K562 (cell line): ENCODE measurements around the gene LCLAT1. TPM values are rescaled to one million over a fixed set of nuclear protein-coding genes. Genes with fewer than 3 reads are reported as not detected.

ENCODE experiments used
- BRD4 ChIP-seq: fragments of 200-600 bp; sonication (generic); IDR thresholded peaks from 2 replicates; pipeline ENCODE4 v1.6.1; 2017; ENCODE audit warnings: inconsistent platforms
- ETV6 ChIP-seq, 3 experiments: fragments of 150-350 bp in 1 of 3; sonication (generic) in 1 of 3; formaldehyde crosslinking in 1 of 3; IDR thresholded peaks; 2 replicates each; pipeline versions ENCODE4 v1.6.1 to v1.8.0; 2014 to 2022; ENCODE audit warnings: borderline replicate concordance in 2 of 3, low read depth in 2 of 3, antibody characterized with exemption in 1 of 3, low read length in 1 of 3, mild to moderate bottlenecking in 1 of 3, missing genetic modification reagents in 1 of 3
- FOXJ2 ChIP-seq: fragments of 200-800 bp; sonication (Bioruptor generic); IDR thresholded peaks from 2 replicates; pipeline ENCODE4 v1.6.1; 2016; ENCODE audit warnings: missing genetic modification characterization, missing compliant biosample characterization
- KAT8 ChIP-seq: fragments of 450-650 bp; IDR thresholded peaks from 2 replicates; pipeline ENCODE4 v1.6.1; 2016; ENCODE audit warnings: low read depth, mild to moderate bottlenecking
- LCOR ChIP-seq: sonication (generic); formaldehyde crosslinking; IDR thresholded peaks from 2 replicates; pipeline ENCODE4 v1.8.0; 2022; ENCODE audit warnings: mild to moderate bottlenecking, missing genetic modification reagents
- NFYB ChIP-seq: IDR thresholded peaks from 2 replicates; pipeline ENCODE4 v1.6.1; 2011; ENCODE audit warnings: mild to moderate bottlenecking, moderate library complexity; ENCODE audit not compliant: insufficient read length; ENCODE audit errors: extremely low read depth
- PHF21A ChIP-seq: fragments of 450-650 bp; IDR thresholded peaks from 2 replicates; pipeline ENCODE4 v1.6.1; 2017; ENCODE audit warnings: low read depth, borderline replicate concordance
- PHF8 ChIP-seq: fragments of 200-600 bp; sonication (generic); IDR thresholded peaks from 2 replicates; pipeline ENCODE4 v1.6.1; 2012; ENCODE audit warnings: mixed run types, mild to moderate bottlenecking, inconsistent platforms, low read length, moderate library complexity, borderline replicate concordance
- RREB1 ChIP-seq: fragments of 250-450 bp; sonication (Bioruptor Pico); IDR thresholded peaks from 2 replicates; pipeline ENCODE4 v1.4.0; 2020
- SAFB2 ChIP-seq: fragments of 200-400 bp; formaldehyde crosslinking; IDR thresholded peaks from 2 replicates; pipeline ENCODE4 v1.6.1; 2018; ENCODE audit warnings: borderline replicate concordance, low read length, low read depth, moderate library complexity; ENCODE audit not compliant: severe bottlenecking
- SREBF2 ChIP-seq: sonication (generic); formaldehyde crosslinking; IDR thresholded peaks from 2 replicates; pipeline ENCODE4 v1.4.0; 2020; ENCODE audit warnings: mild to moderate bottlenecking, missing genetic modification reagents
- TBL1XR1 ChIP-seq, 2 experiments: IDR thresholded peaks; 2 replicates each; pipeline ENCODE4 v1.6.1; 2012; ENCODE audit warnings: improper control_type of control experiment in 2 of 2, low read length in 2 of 2, mild to moderate bottlenecking in 1 of 2
- THRAP3 ChIP-seq: fragments of 450-650 bp; IDR thresholded peaks from 2 replicates; pipeline ENCODE4 v1.6.1; 2016; ENCODE audit warnings: mild to moderate bottlenecking, inconsistent platforms, borderline replicate concordance
- ZNF717 ChIP-seq: fragments of 250-450 bp; sonication (Bioruptor Pico); IDR thresholded peaks from 2 replicates; pipeline ENCODE4 v1.5.0; 2021
- polyA plus RNA-seq, 8 experiments: library from polyadenylated mRNA; depleted of rRNA in 4 of 8; stranded (reverse) in 5 of 8; unstranded in 3 of 8; fragments of >200 nt; fragmentation: Nextera tagmentation in 2 of 8; fragmentation: Illumina TruSeq in 1 of 8; extraction: Ambion mirVana in 2 of 8; extraction: Trizol in 1 of 8; gene quantifications; 2 replicates each; pipeline versions ENCODE4 v1.2.1 to v1.2.3, GENCODE V29; 2011 to 2014; ENCODE audit warnings: inconsistent platforms in 1 of 8, missing spikeins in 1 of 8
- total RNA-seq, 7 experiments: library from RNA; depleted of rRNA in 6 of 7; stranded (reverse); fragments of >200 nt in 6 of 7; fragmentation: Illumina TruSeq in 2 of 7; extraction: Trizol in 2 of 7; gene quantifications; 2 replicates each; pipeline versions ENCODE4 v1.2.1 to v1.2.3, GENCODE V29; 2011 to 2021; ENCODE audit warnings: low replicate concordance in 1 of 7
- TF ChIP-seq, protein P1 (sequence below): sonication (generic); formaldehyde crosslinking; IDR thresholded peaks from 2 replicates; pipeline ENCODE4 v1.9.0; 2022; ENCODE audit warnings: mild to moderate bottlenecking, missing genetic modification reagents
- TF ChIP-seq, protein P2 (sequence below): fragments of 250-450 bp; sonication (Bioruptor Pico); IDR thresholded peaks from 2 replicates; pipeline ENCODE4 v1.8.0; 2021; ENCODE audit warnings: moderate library complexity, mild to moderate bottlenecking, inconsistent platforms
- TF ChIP-seq, protein P3 (sequence below): fragments of 200-400 bp; formaldehyde crosslinking; IDR thresholded peaks from 2 replicates; pipeline ENCODE4 v1.6.1; 2017; ENCODE audit warnings: mild to moderate bottlenecking, low read depth, low read length, moderate library complexity

The LCLAT1 gene
- total and polyA plus RNA-seq, 9 of the 15 experiments (the other 6 are each of a cell fraction or from before 2014, with no cell fraction given): 8.9 to 63.3 (median 25.4) TPM

GRCh38 chr2:30446602-30447148 is 371 bp upstream of the LCLAT1 start (continued):
- 0 out of 4 replicates have a peak, but pooled peaks of 1 of the 2 experiments have one; percentile 3 for TF ChIP-seq ETV6 (IDR thresholded peaks at IDR 0.05; ENCODE audit: borderline replicate concordance in 1 of 2, low read depth in 2 of 2, low read length in 1 of 2)
- TF ChIP-seq ETV6 (CRISPR knock-in tag; IDR thresholded peaks at IDR 0.05; ENCODE audit: borderline replicate concordance): no peak
- TF ChIP-seq, protein P1, sequence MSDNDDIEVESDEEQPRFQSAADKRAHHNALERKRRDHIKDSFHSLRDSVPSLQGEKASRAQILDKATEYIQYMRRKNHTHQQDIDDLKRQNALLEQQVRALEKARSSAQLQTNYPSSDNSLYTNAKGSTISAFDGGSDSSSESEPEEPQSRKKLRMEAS (CRISPR knock-in tag): no peak
- TF ChIP-seq SAFB2: no peak
- TF ChIP-seq PHF21A: no peak
- TF ChIP-seq PHF8: peak; percentile 49; the same call in 1 of the 2 replicates
- TF ChIP-seq RREB1: 0 out of 2 replicates have a peak, but pooled peaks have one; percentile 49
- TF ChIP-seq, protein P2, sequence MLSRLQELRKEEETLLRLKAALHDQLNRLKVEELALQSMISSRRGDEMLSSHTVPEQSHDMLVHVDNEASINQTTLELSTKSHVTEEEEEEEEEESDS (CRISPR knock-in tag): no peak
- TF ChIP-seq FOXJ2 (tag): 0 out of 2 replicates have a peak, but pooled peaks have one; percentile 61
- peak; percentile 21; the same call in 1 of the 2 replicates for TF ChIP-seq BRD4
- TF ChIP-seq ZNF717: no peak
- TF ChIP-seq, protein P3, sequence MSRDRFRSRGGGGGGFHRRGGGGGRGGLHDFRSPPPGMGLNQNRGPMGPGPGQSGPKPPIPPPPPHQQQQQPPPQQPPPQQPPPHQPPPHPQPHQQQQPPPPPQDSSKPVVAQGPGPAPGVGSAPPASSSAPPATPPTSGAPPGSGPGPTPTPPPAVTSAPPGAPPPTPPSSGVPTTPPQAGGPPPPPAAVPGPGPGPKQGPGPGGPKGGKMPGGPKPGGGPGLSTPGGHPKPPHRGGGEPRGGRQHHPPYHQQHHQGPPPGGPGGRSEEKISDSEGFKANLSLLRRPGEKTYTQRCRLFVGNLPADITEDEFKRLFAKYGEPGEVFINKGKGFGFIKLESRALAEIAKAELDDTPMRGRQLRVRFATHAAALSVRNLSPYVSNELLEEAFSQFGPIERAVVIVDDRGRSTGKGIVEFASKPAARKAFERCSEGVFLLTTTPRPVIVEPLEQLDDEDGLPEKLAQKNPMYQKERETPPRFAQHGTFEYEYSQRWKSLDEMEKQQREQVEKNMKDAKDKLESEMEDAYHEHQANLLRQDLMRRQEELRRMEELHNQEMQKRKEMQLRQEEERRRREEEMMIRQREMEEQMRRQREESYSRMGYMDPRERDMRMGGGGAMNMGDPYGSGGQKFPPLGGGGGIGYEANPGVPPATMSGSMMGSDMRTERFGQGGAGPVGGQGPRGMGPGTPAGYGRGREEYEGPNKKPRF: no peak
- TF ChIP-seq NFYB: no peak
- TF ChIP-seq TBL1XR1 (IDR thresholded peaks at IDR 0.05; ENCODE audit: low read length in 2 of 2): peak in 1 of 2 experiments; percentile 12; a peak in 1 of 4 replicates
- TF ChIP-seq LCOR (CRISPR knock-in tag): no peak
- no peak for TF ChIP-seq KAT8
- TF ChIP-seq THRAP3: no peak
- TF ChIP-seq SREBF2 (CRISPR knock-in tag): 0 out of 2 replicates have a peak, but pooled peaks have one; percentile 22
